ENCODE measurements around the gene ZNF532.

The ZNF532 gene

GRCh38 chr18:58838946-58839345 is 25.7 kb upstream of the ZNF532 start:
- TF ChIP-seq, protein P1, sequence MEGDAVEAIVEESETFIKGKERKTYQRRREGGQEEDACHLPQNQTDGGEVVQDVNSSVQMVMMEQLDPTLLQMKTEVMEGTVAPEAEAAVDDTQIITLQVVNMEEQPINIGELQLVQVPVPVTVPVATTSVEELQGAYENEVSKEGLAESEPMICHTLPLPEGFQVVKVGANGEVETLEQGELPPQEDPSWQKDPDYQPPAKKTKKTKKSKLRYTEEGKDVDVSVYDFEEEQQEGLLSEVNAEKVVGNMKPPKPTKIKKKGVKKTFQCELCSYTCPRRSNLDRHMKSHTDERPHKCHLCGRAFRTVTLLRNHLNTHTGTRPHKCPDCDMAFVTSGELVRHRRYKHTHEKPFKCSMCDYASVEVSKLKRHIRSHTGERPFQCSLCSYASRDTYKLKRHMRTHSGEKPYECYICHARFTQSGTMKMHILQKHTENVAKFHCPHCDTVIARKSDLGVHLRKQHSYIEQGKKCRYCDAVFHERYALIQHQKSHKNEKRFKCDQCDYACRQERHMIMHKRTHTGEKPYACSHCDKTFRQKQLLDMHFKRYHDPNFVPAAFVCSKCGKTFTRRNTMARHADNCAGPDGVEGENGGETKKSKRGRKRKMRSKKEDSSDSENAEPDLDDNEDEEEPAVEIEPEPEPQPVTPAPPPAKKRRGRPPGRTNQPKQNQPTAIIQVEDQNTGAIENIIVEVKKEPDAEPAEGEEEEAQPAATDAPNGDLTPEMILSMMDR (IDR thresholded peaks at IDR 0.05; ENCODE audit: control insufficient read depth, extremely low read depth, insufficient read depth) = no peak
- no peak for DNase-seq (ENCODE audit: low read depth)
- no peak overlapping the region for H3K4me3 ChIP-seq (ENCODE audit: low read depth, low read length)

DNA sequence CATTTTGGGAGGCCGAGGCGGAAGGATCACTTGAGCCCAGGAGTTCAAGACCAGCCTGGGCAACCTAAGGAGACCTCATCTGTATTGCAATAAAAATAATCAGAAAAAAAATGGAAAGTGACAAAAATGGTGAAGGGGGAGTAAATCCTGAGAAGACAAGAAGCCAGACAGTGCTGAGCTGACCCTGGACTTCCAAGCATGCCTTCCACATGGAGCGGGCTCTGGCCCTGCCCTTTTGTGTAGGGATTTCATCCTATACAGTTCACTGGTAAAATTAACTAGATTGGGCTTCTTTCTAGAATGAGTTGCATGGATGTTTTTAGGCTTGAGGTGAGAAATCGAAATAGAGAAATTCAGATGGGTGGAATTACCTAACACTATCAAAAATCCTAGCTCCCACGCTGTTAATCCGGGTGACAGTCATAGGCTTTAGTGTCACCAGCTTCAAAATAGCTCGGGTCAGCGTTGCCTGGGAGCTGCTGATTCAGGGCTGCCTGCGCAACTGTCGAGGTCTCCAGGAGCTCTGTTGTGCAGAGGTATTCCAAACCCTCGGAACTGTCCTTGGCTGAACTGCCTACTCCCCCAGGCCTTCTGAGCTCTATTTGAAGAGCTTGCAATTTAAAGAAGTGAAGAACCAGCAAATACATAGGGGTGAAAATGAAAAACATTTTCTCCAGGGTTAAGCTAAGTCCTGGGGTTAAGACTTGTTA is 21.5 kb upstream of the ZNF532 start:
- TF ChIP-seq, protein P1 (IDR thresholded peaks at IDR 0.05; ENCODE audit: control insufficient read depth, extremely low read depth, insufficient read depth) = no peak
- DNase-seq (ENCODE audit: low read depth) = no peak
- no peak overlapping the region for H3K4me3 ChIP-seq (ENCODE audit: low read depth, low read length)

- TF ChIP-seq, protein P1 (IDR thresholded peaks at IDR 0.05; ENCODE audit: control insufficient read depth, extremely low read depth, insufficient read depth) = no peak
- DNase-seq (ENCODE audit: low read depth) = no peak
- H3K4me3 ChIP-seq (ENCODE audit: low read depth, low read length) = no peak overlapping the region
Observed at GRCh38 chr18:58843688-58844035, 21.0 kb upstream of the ZNF532 start.

DNA sequence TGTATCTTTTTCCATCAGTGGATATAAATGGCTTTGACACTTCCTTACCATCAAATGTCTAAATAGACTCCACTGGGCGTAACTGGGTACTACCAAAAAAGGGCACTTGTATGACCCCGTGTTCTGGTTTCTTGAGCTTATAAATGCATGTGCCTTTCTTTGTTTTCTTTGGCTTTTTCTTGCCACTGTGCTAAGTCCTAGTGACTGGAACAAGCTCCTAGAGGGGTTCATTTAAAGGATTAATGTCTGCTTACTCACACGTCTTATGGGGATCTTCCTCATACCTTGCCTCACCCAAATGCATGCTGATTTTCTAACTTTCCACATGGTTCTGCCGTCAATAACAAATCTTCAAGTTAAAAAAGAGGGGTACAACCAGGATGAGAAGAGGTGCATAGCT is 19.8 kb upstream of the ZNF532 start:
- TF ChIP-seq, protein P1 (IDR thresholded peaks at IDR 0.05; ENCODE audit: control insufficient read depth, extremely low read depth, insufficient read depth) = no peak
- DNase-seq (ENCODE audit: low read depth) = no peak
- no peak overlapping the region for H3K4me3 ChIP-seq (ENCODE audit: low read depth, low read length)

DNA sequence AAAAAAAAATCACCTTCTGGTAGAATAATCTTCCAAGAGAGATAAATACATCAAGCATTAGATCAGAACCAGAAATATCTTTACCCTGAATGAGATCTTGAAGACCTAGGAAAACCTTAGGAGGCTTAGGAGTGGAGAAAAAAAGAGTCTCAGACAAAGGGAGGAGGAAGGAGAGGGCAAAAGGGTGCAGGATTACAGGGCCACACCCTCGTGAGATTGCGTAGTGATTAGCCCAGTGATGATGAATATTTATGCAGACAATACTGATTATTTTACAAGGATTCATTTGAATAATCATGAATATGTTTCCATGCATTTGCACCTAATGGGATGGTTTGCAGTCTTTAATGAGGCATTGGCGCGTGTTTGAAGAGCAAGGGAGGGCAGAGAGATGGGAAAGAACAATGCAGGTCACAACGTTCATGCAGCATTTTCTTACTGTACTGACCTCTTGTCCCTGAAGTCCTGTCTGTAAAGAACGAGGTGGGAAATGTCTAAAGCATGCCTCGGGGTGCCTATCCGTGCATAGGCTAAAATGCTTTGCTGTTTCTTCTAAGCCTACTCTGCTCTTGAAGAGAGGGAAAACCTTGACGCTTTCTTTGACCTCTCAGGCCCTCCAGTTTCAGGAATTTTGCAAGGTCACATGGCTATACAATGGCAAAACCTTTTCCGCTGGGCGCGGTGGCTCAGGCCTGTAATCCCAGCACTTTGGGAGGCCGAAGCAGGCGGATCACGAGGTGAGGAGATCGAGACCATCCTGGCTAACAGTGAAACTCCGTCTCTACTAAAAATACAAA is 18.6 kb upstream of the ZNF532 start:
- no peak overlapping the region for H3K4me3 ChIP-seq (ENCODE audit: low read depth, low read length)
- TF ChIP-seq, protein P1 (IDR thresholded peaks at IDR 0.05; ENCODE audit: control insufficient read depth, extremely low read depth, insufficient read depth) = no peak
- DNase-seq (ENCODE audit: low read depth) = no peak

DNA sequence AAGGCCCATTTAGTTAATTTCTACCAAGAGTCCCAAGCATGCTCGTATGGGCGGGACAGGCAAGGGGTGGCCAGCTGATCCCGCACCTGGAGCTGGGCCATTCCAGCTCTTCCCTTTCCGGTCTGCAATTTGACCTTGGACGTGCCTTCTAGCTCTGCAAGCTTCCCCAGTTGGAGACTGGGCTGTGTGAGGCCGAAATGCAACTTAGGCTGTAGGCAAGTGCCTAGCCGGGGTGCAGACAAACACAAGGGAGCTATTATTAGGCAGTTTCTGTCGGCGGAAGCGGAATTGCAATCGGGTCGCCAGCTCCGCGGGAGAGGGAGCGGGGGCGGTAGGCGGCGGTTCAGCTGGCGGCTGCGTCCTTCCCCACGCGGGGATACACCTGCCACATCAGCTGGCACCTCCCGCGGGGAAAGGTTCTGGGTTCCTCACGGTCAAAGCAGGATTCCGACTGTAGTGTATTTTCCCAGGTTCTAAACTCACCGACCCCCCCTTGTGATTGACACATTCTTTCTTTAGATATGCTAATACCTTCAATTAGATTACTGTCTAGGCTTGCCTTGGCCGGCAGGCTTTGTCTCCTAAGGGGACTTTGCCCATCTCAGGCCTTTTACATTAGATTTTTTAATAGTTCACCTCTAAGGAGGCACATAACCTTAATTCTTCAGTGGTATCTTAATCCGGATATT is 17.1 kb upstream of the ZNF532 start:
- TF ChIP-seq, protein P1 (IDR thresholded peaks at IDR 0.05; ENCODE audit: control insufficient read depth, extremely low read depth, insufficient read depth) = no peak
- H3K4me3 ChIP-seq (ENCODE audit: low read depth, low read length) = no peak overlapping the region
- DNase-seq (ENCODE audit: low read depth) = no peak
